HG03139 (cell line): Measurements from ENCODE around the gene ANKRD42.
A peak's percentile ranks its signal among the peaks of the same experiment; 100 is the strongest.

Source experiments
- ATAC-seq: cut with Tn5 transposase; IDR thresholded peaks from one replicate; pipeline ENCODE4 v1.9.1; 2021; ENCODE audit not compliant: unreplicated experiment

ANKRD42 gene

GRCh38 chr11:83193315-83194280 lies at the start of gene ANKRD42:
Gene ANKRD42, plus strand, starts transcription at chr11:83193712. Its CDS starts 959 bp downstream, at chr11:83194671.
- peak; percentile 91 for ATAC-seq

DNA sequence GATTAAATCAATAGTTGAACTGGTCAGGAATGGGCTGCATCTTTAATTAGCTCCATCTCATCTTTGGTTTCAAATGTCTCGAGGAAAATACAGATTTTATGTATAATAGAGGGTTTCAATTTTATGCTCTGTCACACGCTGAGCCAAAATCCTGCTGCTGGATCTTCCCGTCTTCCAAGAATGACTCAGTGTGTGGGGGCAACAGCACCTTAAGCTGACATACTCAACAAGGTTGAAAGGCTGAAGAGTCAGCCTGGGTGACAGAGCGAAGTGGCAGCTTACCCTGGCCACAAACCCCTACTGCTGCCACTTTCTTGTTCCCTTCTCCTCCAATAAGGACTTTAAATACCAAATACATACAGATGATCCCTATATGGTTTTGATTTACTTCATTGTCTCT lies 45.6 kb upstream of the ANKRD42 start:
- no peak for ATAC-seq

DNA sequence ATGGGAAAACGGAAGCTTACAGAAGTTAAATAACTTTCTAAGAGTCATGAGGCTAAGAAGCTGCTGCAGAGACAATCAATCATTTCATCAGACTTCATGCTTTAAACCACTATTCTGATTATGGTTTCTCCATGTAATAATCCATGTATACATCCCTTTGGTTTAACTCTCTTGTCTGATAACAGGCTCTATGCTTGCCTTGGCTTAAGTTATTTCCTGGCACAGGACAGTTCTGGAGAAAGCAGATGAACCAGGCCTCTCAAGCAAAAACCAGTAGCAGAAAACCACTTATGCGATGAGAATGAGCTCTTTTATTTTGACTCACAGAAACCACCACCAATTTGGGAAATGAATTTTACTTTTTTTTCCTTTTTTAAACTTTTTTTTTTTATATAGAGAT lies 43.1 kb upstream of the ANKRD42 start:
- no peak for ATAC-seq

DNA sequence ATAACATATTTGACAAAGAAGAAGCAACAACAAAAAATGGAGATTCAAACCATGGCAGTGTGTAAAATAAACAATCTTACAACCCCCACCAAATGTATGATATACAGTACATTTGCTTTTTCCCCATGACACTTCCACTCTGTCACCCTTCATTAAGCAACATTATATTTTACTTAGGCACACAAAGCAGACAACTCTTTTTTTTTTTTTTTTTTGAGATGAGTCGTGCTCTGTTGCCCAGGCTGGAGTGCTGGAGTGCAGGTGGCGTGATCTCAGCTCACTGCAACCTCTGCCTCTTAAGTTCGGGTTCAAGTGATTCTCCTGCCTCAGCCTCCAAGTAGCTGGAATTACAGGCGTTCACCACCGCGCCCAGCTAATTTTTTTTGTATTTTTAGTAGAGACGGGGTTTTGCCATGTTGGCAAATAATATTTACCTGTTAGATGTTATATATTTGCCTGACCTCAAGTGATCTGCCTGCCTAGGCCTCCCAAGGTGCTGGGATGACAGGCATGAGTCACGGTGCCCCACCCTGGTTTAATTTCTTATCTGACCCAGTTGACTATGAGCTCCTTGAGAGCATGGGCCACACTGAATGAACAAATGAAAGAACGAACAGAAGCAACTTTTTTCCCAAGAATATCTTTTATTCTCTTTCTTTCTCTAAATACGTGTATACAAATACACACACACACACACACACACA lies 42.1 kb upstream of the ANKRD42 start:
- no peak for ATAC-seq

GRCh38 chr11:83152264-83152663 lies 41.2 kb upstream of the ANKRD42 start:
- no peak for ATAC-seq

GRCh38 chr11:83153764-83154163 lies 39.7 kb upstream of the ANKRD42 start:
- no peak for ATAC-seq

DNA sequence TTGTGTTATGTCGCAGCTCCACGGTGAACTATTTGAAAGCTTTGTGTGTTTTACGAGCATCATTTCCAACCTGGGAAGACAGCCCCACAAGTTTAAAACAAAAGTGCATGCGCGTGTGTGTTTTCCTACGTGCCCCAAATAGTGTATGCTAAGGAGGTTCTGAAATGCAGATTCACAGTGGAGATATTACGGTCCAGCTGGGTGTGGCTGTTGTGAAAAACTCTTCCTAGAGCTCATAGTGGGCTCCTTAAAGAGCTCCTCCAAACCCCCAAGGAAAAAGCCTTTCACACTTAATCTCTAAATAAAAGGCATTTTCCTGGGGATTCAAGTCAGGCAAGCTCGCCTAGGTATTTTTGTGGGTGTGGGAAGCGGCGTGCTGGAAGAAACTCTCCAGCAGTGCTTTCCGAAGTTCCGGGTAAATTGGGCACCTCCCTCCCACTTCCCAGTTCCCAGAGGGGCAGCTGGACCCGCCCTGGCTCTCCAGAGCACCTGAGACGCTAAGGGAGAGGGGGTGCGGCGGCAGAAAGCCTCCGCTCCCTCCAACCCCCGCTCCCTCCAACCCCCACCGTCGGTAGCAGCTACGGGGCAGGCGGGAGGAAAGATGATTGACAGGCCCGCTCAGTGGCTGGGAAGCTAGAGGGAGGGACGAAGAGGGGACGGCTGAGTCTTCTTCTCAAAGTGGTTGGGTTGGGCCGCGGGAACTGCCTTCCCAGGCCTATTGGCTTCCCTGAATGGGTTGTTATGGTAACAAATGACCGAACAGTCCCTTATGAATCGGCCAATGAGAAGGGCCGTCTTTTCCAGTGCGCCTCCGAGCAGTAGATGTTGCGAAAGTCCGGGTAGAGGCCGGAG lies 37.1 kb upstream of the ANKRD42 start:
- peak; percentile 92 for ATAC-seq

DNA sequence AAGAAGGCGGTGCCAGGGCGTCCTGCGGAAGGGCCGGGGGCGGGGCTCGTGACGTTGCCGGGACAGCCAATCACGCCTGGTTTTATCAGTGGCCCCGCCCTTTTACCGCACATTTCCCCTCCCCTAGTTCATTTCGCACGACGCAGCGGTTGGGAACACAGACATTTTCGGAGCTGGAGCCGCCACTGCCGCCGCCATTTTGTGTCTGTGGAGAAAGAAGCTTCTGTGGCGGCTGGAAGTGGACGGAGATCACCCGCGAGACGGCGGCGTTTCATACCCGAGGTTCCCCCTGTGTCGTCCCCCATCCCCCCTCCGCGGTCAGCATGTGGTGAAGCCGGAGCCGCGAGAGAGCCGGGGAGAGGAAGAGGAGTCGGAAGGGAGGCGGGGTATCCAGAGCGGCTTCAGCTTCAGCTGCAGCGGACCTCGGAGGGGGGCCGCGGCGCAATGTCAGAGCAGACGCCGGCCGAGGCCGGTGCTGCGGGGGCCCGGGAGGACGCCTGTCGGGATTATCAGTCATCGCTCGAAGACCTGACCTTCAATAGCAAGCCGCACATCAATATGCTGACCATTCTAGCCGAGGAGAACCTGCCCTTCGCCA lies 36.4 kb upstream of the ANKRD42 start, which contains the start of gene PCF11:
PCF11 (plus strand) TSS at position 136 of the 598 bp plus-strand sequence; CDS start at position 445, 309 bp downstream.
- ATAC-seq = peak; percentile 3

DNA sequence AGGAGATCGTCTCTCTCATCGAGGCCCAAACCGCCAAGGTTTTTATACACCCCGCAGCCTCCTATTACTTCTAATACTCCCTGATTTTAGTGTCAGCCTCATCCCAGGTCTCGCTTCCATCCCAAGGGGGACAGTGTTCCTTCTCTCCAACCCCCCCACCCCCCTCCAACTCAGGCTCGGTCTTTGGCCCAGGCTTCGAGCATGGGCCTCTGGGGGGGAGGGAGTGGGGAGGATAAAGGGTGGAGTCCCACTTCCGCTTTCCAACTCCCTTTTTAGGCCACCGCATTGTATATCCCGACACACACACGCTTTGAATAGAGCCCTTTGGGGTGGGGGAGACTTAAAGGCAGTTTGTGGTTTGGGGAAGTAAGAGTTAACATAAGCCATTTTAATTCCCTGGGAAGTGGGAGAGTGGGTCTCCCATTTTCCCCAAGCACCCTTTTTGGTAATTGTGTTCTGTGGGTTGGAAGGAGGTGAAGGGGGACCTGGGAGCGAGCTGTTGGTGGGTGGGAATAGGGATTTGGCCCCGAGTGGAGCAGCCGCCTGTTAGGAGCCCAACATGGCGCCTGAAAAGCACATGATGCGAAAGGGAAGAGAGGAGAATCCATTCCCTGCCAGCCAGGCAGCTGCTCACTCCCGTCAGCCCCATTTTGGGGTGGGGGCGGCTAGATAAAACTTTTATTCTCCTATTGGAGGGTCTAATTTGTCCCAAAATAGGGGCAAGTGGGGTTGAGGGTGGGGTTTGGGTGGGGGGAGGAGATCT lies 35.7 kb upstream of the ANKRD42 start:
- ATAC-seq = no peak

- no peak for ATAC-seq
Measured at GRCh38 chr11:83158357-83158786, 35.1 kb upstream of the ANKRD42 start.

DNA sequence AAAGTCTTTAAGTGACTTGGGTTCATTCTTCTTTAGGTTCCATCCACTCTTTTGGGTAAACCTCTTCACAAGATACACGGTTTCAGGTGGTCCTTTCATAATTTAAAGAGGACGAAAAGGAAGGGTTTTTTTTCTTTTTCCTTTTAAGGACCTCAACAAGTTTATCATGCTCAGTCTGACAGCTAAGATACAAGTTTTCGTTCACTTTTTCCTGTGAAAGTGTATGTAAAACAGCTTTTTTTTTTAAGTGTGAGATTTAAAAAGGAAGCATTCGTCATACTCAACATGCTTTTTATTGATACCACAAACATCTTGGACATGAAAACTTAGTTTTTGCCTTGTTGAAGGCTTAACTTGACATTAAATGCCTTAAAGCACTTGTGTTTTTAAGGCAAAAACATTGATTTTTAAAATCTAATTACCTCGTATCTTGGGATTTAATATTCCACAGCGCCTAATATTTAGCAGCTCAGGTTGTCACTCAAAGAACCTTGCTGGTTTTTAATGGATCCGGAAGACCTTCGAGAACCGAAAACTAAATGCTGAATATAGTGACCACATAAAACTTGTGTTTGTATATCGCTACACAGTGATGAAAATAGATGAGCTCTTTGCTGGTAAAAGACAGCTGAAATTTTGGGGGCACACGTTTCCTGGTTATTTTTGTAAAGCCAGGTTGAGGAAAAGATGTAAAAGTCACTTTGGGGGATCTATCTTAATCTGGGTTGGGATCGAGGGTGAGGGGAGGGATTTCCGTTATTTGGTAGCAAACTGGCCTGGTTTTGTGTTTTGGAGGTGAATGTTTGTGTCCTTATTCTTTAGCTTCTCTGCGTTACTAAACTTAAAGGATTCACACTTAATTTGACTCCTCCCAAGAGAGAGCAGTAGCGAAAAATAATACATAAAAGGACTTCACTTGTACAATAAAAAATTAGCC lies 34.3 kb upstream of the ANKRD42 start:
- no peak for ATAC-seq

GRCh38 chr11:83159902-83160865 lies 33.3 kb upstream of the ANKRD42 start:
- ATAC-seq = no peak

- ATAC-seq = no peak
Measured at GRCh38 chr11:83161610-83162199, 31.8 kb upstream of the ANKRD42 start.

- peak; percentile 40 for ATAC-seq
Measured at GRCh38 chr11:83162377-83162776, 31.1 kb upstream of the ANKRD42 start.

DNA sequence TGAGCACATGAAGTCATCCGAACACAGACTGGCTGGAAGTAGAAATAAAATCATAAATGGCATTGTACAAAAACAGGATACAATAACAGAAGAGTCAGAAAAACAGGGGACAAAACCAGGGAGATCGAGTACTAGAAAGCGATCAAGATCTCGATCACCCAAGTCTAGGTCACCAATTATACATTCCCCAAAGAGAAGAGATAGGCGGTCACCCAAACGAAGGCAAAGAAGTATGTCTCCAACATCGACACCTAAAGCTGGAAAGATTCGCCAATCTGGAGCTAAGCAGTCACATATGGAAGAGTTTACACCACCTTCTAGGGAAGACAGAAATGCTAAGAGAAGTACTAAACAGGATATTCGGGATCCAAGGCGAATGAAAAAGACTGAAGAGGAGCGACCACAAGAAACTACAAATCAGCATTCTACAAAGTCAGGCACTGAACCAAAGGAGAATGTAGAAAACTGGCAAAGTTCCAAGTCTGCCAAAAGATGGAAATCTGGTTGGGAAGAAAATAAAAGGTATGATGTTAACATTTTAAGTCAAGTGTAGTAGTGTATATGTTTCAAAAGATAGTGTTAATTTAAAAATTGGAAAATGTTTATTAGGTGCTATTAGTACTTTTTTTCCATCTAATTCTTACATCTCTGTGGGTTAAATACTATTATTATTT lies 27.2 kb upstream of the ANKRD42 start:
- ATAC-seq = no peak

DNA sequence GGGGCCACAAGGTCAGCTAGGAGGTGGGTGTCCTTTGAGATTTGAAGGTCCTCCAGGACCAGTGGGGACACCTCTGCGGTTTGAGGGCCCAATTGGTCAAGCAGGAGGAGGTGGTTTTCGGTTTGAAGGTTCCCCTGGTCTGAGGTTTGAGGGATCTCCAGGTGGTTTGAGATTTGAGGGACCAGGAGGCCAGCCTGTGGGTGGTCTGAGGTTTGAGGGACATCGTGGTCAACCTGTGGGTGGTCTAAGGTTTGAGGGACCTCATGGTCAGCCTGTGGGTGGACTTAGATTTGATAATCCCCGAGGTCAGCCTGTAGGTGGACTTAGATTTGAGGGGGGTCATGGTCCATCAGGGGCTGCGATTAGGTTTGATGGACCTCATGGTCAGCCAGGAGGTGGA lies 24.8 kb upstream of the ANKRD42 start:
- ATAC-seq = no peak

GRCh38 chr11:83170865-83171264 lies 22.6 kb upstream of the ANKRD42 start:
- ATAC-seq = no peak
